Measurements from ENCODE around the gene SLC25A4.
"Not testable (repeated sequence)": the region's sequence is repeated elsewhere in the genome, so short reads cannot be mapped to it uniquely, and the experiment has no call there.

The SLC25A4 gene

GRCh38 chr4:185192059-185192458 is 49.0 kb downstream of the SLC25A4 start:
- H3K79me2 ChIP-seq, result no peaks in the 10 kb centered on the region
- no peaks in the 10 kb centered on the region for H3K9me3 ChIP-seq (ENCODE audit: control insufficient read depth, low read length)
- no peak overlapping the region for H3K4me3 ChIP-seq (ENCODE audit: low read depth, low read length)
- no peaks in the 10 kb centered on the region for H3K4me1 ChIP-seq
- no peaks in the 10 kb centered on the region for H3K36me3 ChIP-seq (ENCODE audit: control insufficient read depth, insufficient read depth, low read length)
- H3K27ac ChIP-seq, result no peak overlapping the region
- TF ChIP-seq, protein P1, sequence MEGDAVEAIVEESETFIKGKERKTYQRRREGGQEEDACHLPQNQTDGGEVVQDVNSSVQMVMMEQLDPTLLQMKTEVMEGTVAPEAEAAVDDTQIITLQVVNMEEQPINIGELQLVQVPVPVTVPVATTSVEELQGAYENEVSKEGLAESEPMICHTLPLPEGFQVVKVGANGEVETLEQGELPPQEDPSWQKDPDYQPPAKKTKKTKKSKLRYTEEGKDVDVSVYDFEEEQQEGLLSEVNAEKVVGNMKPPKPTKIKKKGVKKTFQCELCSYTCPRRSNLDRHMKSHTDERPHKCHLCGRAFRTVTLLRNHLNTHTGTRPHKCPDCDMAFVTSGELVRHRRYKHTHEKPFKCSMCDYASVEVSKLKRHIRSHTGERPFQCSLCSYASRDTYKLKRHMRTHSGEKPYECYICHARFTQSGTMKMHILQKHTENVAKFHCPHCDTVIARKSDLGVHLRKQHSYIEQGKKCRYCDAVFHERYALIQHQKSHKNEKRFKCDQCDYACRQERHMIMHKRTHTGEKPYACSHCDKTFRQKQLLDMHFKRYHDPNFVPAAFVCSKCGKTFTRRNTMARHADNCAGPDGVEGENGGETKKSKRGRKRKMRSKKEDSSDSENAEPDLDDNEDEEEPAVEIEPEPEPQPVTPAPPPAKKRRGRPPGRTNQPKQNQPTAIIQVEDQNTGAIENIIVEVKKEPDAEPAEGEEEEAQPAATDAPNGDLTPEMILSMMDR (IDR thresholded peaks at IDR 0.05), result no peak
- H2AFZ ChIP-seq, result no peak overlapping the region
- no peak overlapping the region for H3K9ac ChIP-seq
- no peaks in the 10 kb centered on the region for H3K27me3 ChIP-seq (ENCODE audit: control insufficient read depth, insufficient read depth, low read length)
- H3K4me2 ChIP-seq (ENCODE audit: low read length), result no peak overlapping the region

DNA sequence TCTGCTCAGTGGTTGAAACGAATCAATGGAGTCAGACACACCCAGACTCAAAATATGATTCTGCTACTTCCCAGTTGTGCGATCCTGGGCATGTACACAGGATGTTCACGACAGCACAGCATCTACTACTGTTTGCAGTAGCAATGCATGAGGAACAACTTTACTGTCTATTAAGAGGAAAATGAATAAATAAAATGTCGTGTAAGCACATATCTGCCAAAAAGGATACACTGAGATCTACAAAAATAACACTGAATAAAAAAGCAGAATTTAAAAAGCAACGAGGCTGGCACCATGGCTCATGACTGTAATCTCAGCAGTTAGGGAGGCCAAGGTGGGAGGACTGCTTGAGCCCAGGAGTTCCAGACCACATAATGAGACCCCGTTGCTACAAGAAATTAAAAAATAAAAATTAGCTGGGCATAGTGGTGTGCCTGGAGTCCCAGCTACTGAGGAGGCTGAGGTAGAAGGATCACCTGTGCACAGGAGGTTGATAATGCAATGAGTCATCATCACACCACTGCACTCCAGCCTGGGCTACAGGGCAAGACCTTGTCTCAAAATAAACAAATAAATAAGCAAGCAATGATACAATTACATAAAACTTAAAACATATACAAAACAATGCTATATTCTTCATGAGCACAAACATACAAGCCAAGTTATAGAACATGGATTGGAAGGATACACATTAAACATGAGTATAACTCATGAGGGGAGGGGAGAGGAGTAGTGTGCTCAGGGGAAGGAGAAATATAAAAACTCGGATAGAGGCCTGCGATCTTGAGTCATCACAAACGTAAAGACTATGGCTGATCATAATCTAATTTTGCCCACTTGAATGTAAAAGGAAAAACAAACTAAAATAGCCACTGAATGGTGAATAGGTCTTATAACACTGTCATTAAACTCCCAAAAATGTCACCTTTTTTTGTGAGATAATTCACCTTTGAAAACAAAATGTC is 52.1 kb downstream of the SLC25A4 start:
- H3K9me3 ChIP-seq (ENCODE audit: control insufficient read depth, low read length), result no peaks in the 10 kb centered on the region
- no peaks in the 10 kb centered on the region for H3K79me2 ChIP-seq
- H3K4me3 ChIP-seq (ENCODE audit: low read depth, low read length), result no peak overlapping the region
- no peak overlapping the region for H2AFZ ChIP-seq
- H3K4me1 ChIP-seq, result no peaks in the 10 kb centered on the region
- no peaks in the 10 kb centered on the region for H3K36me3 ChIP-seq (ENCODE audit: control insufficient read depth, insufficient read depth, low read length)
- H3K27me3 ChIP-seq (ENCODE audit: control insufficient read depth, insufficient read depth, low read length), result no peaks in the 10 kb centered on the region
- H3K27ac ChIP-seq, result no peak overlapping the region
- H3K4me2 ChIP-seq (ENCODE audit: low read length), result no peak overlapping the region
- no peak overlapping the region for H3K9ac ChIP-seq
- TF ChIP-seq, protein P1 (IDR thresholded peaks at IDR 0.05), result no peak

- no peaks in the 10 kb centered on the region for H3K36me3 ChIP-seq (ENCODE audit: control insufficient read depth, insufficient read depth, low read length)
- no peaks in the 10 kb centered on the region for H3K79me2 ChIP-seq
- no peak overlapping the region for H3K27ac ChIP-seq
- H3K4me3 ChIP-seq (ENCODE audit: low read depth, low read length), result no peak overlapping the region
- H2AFZ ChIP-seq, result no peak overlapping the region
- TF ChIP-seq, protein P1 (IDR thresholded peaks at IDR 0.05), result no peak
- H3K27me3 ChIP-seq (ENCODE audit: control insufficient read depth, insufficient read depth, low read length), result no peaks in the 10 kb centered on the region
- no peak overlapping the region for H3K9ac ChIP-seq
- H3K9me3 ChIP-seq (ENCODE audit: control insufficient read depth, low read length), result no peaks in the 10 kb centered on the region
- H3K4me2 ChIP-seq (ENCODE audit: low read length), result no peak overlapping the region
- no peaks in the 10 kb centered on the region for H3K4me1 ChIP-seq
These were observed 53.4 kb downstream of the SLC25A4 start for GRCh38 chr4:185196437-185196836.

- not testable (repeated sequence) for H3K27ac ChIP-seq; H3K9me3 ChIP-seq (ENCODE audit: control insufficient read depth, low read length); H3K4me3 ChIP-seq (ENCODE audit: low read depth, low read length); H3K9ac ChIP-seq; H3K79me2 ChIP-seq; H3K4me2 ChIP-seq (ENCODE audit: low read length); H3K27me3 ChIP-seq (ENCODE audit: control insufficient read depth, insufficient read depth, low read length); H2AFZ ChIP-seq; H3K36me3 ChIP-seq (ENCODE audit: control insufficient read depth, insufficient read depth, low read length); H3K4me1 ChIP-seq
These were observed 55.1 kb downstream of the SLC25A4 start for GRCh38 chr4:185198189-185198588.

Measured in parathyroid adenoma (tissue), 2 donors.